HG03108 (cell line): ENCODE measurements around the gene CROCC2.

Source experiments
- ATAC-seq: cut with Tn5 transposase; IDR thresholded peaks from one replicate; pipeline ENCODE4 v1.9.1; 2021; ENCODE audit warnings: moderate library complexity; ENCODE audit not compliant: unreplicated experiment

The CROCC2 gene

GRCh38 chr2:241033336-241033987, 127.3 kb downstream of the CROCC2 start:
- no peak for ATAC-seq

- no peak for ATAC-seq
Measured at GRCh38 chr2:241033994-241034393, 127.9 kb downstream of the CROCC2 start.

GRCh38 chr2:241034490-241035141, 128.5 kb downstream of the CROCC2 start:
- no peak for ATAC-seq

GRCh38 chr2:241035142-241035817, 129.1 kb downstream of the CROCC2 start:
- no peak for ATAC-seq

GRCh38 chr2:241035818-241036396, 129.8 kb downstream of the CROCC2 start:
- peak; percentile 7 for ATAC-seq

- ATAC-seq, result peak; percentile 73
Measured at GRCh38 chr2:241036397-241036963, 130.3 kb downstream of the CROCC2 start.

GRCh38 chr2:241036964-241037421, 130.9 kb downstream of the CROCC2 start:
- no peak for ATAC-seq

GRCh38 chr2:241037498-241037897, 131.4 kb downstream of the CROCC2 start:
- no peak for ATAC-seq

GRCh38 chr2:241038374-241039180, 132.4 kb downstream of the CROCC2 start:
- ATAC-seq, result no peak

- ATAC-seq, result no peak
Measured at GRCh38 chr2:241039416-241039815, 133.3 kb downstream of the CROCC2 start.

GRCh38 chr2:241040081-241040803, 134.1 kb downstream of the CROCC2 start:
- no peak for ATAC-seq

- peak; percentile 42 for ATAC-seq
Measured at GRCh38 chr2:241041589-241042158, 135.5 kb downstream of the CROCC2 start.
